GM21381 (cell line): ENCODE data around the gene ZNF827.

Experiments used
- ATAC-seq: cut with Tn5 transposase; IDR thresholded peaks from one replicate; pipeline ENCODE4 v1.9.1; 2021; ENCODE audit warnings: mild to moderate bottlenecking, moderate library complexity; ENCODE audit not compliant: unreplicated experiment

The ZNF827 gene

GRCh38 chr4:145732001-145732815 lies 206.4 kb downstream of the ZNF827 start:
- ATAC-seq: no peak

GRCh38 chr4:145731028-145731427 lies 207.6 kb downstream of the ZNF827 start:
- ATAC-seq: no peak

GRCh38 chr4:145730026-145730425 lies 208.6 kb downstream of the ZNF827 start:
- no peak for ATAC-seq

GRCh38 chr4:145723336-145723735 lies 215.3 kb downstream of the ZNF827 start:
- no peak for ATAC-seq

GRCh38 chr4:145722561-145722960 lies 216.1 kb downstream of the ZNF827 start:
- no peak for ATAC-seq

GRCh38 chr4:145720656-145721055 lies 218.0 kb downstream of the ZNF827 start:
- ATAC-seq: no peak

- peak; percentile 77 for ATAC-seq
These were observed 218.6 kb downstream of the ZNF827 start for GRCh38 chr4:145719752-145720624.

GRCh38 chr4:145716661-145717200 lies 221.9 kb downstream of the ZNF827 start:
- ATAC-seq: no peak

- no peak for ATAC-seq
These were observed 222.4 kb downstream of the ZNF827 start for GRCh38 chr4:145716200-145716599.

GRCh38 chr4:145709843-145710242 lies 228.8 kb downstream of the ZNF827 start:
- no peak for ATAC-seq

GRCh38 chr4:145709336-145709735 lies 229.3 kb downstream of the ZNF827 start:
- ATAC-seq: no peak
